Muscle layer of duodenum (tissue), 2 donors: ENCODE measurements around the gene S100A11.

ENCODE experiments used
- H3K27ac ChIP-seq: one replicate; pipeline ENCODE4 v1.7.0; 2013; ENCODE audit warnings: mild to moderate bottlenecking, low read length
- H3K27me3 ChIP-seq: one replicate; pipeline ENCODE4 v1.7.0; 2013; ENCODE audit warnings: low read depth, mild to moderate bottlenecking, control low read depth, low read length
- H3K36me3 ChIP-seq, 2 donors: one replicate each; pipeline ENCODE4 v1.7.0; 2013; ENCODE audit warnings: low read length in 2 of 2, control low read depth in 1 of 2, mild to moderate bottlenecking in 1 of 2; ENCODE audit not compliant: insufficient read depth in 2 of 2, control insufficient read depth in 1 of 2
- H3K4me1 ChIP-seq, 2 donors: one replicate each; pipeline ENCODE4 v1.7.0; 2013; ENCODE audit warnings: low read length in 2 of 2, mild to moderate bottlenecking in 2 of 2, control low read depth in 1 of 2, moderate library complexity in 1 of 2; ENCODE audit not compliant: insufficient read depth in 2 of 2, control insufficient read depth in 1 of 2
- H3K4me3 ChIP-seq, 2 donors: one replicate each; pipeline ENCODE4 v1.7.0; 2013; ENCODE audit warnings: low read length in 2 of 2, low read depth in 1 of 2, mild to moderate bottlenecking in 1 of 2
- H3K9me3 ChIP-seq, 2 donors: one replicate each; pipeline ENCODE4 v1.7.0; 2013; ENCODE audit warnings: low read length in 2 of 2, control low read depth in 1 of 2, mild to moderate bottlenecking in 1 of 2; ENCODE audit not compliant: control insufficient read depth in 1 of 2
- donor health status: healthy.

The S100A11 gene

DNA sequence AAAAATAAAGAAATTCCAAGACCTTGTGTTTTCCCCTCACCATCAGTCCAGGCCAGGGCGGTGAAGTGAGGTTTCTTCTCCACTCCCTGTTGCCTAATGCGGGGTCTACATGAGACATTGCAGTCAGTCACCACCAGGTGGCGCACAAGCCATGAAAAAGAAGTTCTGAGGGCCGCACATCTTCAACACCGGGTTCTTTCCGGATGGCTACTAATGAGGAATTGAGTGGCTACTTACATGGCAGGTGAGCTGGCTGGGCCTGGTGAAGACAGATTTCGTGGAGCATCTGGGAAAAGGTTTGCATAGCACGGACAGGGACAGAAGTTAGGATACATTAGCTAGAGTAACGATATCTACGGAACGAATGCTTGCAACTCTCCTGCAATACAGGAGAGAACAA, 15.8 kb upstream of the S100A11 start:
- Histone ChIP-seq H3K27me3 (peaks cover 6% of the 10 kb centered on the region), H3K4me3 (no peak overlapping the region), H3K4me1 (peaks cover 0 to 3% of the 10 kb centered on the region in 2 donors), H3K27ac (no peak overlapping the region), H3K9me3 (no peaks in the 10 kb centered on the region), H3K36me3 (no peaks in the 10 kb centered on the region)

DNA sequence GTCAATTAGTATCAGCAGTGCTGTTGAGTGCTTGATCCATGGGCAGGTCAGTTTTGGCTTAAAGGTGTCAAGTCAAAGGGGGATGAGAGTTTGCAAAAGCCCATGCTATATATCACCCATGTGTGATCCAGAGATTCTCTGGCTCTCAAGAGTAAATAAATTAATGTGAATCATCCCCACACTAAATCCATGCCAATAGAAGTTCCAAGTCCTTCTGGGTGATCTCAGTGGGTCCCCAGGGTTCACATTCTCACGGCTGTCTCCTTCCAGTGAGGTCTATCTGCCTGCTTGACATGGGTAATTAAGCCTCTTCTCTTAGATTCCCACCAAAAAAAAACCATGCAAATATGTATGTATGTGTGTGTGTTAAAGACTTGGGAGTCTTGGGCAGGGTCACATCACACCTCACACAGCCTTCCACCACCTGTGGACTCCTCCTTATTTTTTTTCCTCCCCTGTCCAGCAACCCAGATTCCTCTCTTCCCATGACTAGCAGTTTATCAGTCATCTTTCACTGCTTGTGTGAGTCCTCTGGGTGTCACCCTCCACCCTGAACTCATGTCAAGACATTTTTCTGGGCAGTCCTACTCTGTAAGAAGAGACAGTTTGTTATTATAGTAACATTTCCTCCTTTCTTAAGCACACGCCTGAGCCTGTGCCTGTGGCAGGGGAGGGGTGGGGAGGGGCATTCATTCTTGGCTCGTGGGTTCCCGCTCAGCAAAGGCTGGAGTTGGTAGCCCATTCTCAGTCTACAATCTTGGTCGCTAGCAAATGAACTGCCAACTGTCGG, 14.3 kb upstream of the S100A11 start:
- Histone ChIP-seq H3K36me3 (no peaks in the 10 kb centered on the region), H3K27me3 (peaks cover 6% of the 10 kb centered on the region), H3K9me3 (no peaks in the 10 kb centered on the region), H3K4me3 (no peak overlapping the region), H3K27ac (peak overlapping the region; percentile 40), H3K4me1 (peaks cover 0 to 10% of the 10 kb centered on the region in 2 donors)

DNA sequence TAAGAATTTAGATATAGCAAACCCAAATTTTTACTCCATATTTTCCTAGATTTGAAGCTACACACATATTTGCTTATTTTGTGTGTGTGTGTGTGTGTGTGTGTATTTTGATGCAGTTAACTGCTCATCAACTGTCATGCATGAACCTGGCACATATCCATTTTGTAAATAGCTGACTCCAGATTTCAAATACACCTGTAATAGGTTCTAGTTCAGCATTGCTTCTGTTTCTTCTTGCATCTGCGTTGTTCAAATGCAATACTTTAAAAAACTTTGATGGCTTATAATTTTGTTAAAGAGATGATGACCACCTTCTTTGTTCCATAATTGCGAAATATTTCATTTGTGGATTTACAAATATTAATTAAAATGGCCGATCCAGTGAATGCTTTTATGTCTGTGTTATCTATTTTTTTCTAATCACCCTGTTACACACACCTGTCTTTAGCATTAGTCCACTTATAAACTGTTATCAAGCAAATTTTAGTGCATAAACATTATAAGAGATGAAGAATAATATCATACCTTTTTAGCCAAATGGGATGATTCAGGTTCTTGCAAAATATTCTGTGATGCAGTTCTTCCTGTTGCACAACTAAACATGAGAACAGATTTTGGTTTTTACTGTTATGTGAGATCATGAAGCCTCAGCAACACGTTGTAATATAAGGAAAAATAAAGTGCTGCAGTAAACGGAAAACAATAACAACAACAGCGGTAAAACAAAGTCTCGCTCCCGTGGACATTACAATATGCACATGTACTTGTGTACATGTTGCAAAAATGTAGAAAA, 12.7 kb upstream of the S100A11 start:
- no peak overlapping the region for H3K27ac ChIP-seq
- peaks cover 6% of the 10 kb centered on the region for H3K27me3 ChIP-seq
- H3K4me1 ChIP-seq, result peaks cover 0 to 10% of the 10 kb centered on the region in 2 donors
- no peaks in the 10 kb centered on the region for H3K9me3 ChIP-seq
- no peaks in the 10 kb centered on the region for H3K36me3 ChIP-seq
- no peak overlapping the region for H3K4me3 ChIP-seq

DNA sequence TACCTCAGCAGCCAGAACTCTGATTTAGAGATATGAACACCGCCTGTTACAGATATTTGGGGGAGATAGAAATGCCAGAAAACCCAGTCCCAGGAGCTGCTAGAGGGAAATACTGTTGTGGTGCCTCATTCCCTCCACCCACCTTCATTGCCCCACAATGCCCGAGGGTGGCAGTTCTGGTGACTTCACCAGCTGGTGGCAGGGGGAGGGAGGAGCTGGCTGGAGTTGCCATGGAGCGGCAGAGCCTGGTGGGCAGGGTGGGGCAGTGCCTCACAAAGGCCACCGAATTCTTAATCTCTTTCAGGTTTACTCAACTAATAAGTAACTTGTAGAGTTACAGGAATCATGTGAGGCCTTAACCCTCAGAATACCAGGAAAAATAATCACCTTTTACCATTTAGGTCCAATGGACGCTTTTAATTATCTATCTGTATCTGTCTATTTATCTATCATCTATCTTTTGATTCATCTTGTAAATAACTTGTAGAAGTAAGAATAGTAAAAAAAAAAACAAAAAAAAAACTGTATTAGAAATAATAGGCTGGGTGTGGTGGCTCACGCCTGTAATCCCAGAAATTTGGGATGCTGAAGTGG, 11.7 kb upstream of the S100A11 start:
- H3K4me3 ChIP-seq, result peak overlapping the region in 1 of 2 donors; percentile 49
- no peaks in the 10 kb centered on the region for H3K36me3 ChIP-seq
- H3K27ac ChIP-seq, result peak overlapping the region; percentile 99
- H3K4me1 ChIP-seq, result peaks cover 0 to 10% of the 10 kb centered on the region in 2 donors
- H3K9me3 ChIP-seq, result no peaks in the 10 kb centered on the region
- peaks cover 6% of the 10 kb centered on the region for H3K27me3 ChIP-seq

DNA sequence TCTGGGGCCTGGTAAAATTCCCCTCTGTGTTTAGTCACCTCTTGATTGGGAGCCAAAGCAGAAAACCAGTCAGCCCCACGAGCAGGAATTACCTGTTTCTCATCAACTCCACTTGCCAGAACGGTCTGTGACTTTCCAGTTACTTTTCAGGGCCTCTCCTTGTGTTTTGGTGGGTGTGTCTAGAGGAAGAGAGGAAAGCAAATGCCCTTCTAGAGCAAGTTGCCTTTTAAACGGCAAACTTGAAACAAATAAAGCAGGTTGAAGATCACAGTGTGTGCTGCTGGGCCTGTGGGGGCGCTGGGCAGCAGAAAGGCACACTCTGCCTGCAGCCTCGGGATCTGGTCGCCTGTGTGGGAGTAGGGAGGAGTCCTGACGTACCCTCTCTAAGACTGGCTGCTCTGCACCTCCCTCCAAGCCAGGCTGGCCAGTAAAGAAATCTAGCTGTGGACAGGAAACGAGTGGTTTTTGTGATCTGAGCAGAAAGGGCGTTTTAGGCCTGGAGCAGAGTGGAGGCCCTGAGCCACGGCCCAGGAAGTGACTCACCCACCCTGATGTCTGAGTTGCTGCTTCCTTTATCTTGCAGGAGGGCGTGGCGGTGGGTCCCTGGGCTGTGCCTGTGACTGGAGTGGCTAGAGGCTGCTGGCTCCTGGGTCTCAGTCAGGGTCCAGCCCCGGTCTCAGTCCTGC, 11.1 kb upstream of the S100A11 start:
- Histone ChIP-seq H3K27me3 (no peaks in the 10 kb centered on the region), H3K9me3 (no peaks in the 10 kb centered on the region), H3K36me3 (no peaks in the 10 kb centered on the region), H3K4me3 (peak overlapping the region; percentile 48 to 49), H3K4me1 (peaks cover 0 to 10% of the 10 kb centered on the region in 2 donors), H3K27ac (peak overlapping the region; percentile 99)

DNA sequence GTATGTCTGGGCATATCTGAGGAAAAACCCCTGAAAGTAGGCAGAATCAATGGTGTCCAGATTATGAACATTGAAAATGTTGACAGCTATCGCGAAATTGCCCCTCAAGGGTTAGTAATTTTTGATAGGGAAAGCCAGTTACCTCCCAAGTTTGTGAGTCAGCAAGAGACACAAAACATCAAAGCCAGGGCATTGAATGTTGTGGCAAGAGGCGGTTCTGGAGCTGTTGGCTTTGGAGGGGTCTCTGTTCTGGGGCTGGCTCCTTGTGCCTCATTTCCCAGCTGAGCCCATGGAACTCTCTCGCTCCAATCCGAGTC, 10.6 kb upstream of the S100A11 start:
- H3K4me1 ChIP-seq, result peaks cover 0 to 10% of the 10 kb centered on the region in 2 donors
- peak overlapping the region; percentile 99 for H3K27ac ChIP-seq
- H3K27me3 ChIP-seq, result no peaks in the 10 kb centered on the region
- no peaks in the 10 kb centered on the region for H3K9me3 ChIP-seq
- no peaks in the 10 kb centered on the region for H3K36me3 ChIP-seq
- H3K4me3 ChIP-seq, result peak overlapping the region; percentile 48 to 49

DNA sequence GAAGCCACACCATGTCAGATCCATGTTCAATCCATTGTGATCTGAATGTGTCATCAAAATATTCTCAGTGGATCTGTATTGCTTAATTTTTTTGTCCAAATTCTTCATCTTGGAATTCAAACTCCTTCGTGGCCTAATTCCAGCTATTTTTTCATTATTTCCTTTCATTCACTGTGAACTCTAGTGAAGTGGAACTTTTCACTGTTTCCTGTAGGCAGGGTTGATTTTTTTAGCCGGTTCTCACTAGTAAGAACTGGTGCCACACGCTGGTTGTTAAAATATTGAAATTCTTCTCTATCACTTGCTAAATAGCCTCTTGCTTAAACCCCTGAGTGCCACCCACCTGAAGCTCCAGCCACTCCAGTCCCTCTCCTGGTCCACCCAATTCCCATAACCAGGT, 7.6 kb upstream of the S100A11 start:
- Histone ChIP-seq H3K27me3 (no peaks in the 10 kb centered on the region), H3K27ac (no peak overlapping the region), H3K9me3 (no peaks in the 10 kb centered on the region), H3K4me3 (no peak overlapping the region), H3K36me3 (no peaks in the 10 kb centered on the region), H3K4me1 (peaks cover 0 to 10% of the 10 kb centered on the region in 2 donors)

DNA sequence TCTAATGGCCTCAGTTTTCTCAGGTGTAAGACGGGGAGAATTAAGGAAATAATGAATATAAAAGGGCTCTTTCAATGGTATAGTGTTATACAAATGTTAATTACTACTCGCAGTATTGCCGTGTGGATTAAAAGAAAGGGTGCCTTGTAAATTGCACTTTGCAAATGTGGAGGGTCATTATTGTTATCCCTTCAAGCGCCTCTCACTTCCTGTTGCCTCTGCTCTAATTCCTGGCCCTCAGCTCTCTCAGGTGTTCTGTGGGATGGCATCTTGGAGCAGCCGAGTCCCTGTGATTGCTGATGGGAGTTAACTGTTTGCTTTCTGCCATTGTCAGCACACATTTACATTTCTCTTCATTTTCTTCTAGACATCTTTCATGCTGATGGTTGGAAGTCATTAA, 7.1 kb upstream of the S100A11 start:
- Histone ChIP-seq H3K4me3 (no peak overlapping the region), H3K4me1 (peaks cover 0 to 10% of the 10 kb centered on the region in 2 donors), H3K9me3 (no peaks in the 10 kb centered on the region), H3K27me3 (no peaks in the 10 kb centered on the region), H3K27ac (no peak overlapping the region), H3K36me3 (no peaks in the 10 kb centered on the region)

DNA sequence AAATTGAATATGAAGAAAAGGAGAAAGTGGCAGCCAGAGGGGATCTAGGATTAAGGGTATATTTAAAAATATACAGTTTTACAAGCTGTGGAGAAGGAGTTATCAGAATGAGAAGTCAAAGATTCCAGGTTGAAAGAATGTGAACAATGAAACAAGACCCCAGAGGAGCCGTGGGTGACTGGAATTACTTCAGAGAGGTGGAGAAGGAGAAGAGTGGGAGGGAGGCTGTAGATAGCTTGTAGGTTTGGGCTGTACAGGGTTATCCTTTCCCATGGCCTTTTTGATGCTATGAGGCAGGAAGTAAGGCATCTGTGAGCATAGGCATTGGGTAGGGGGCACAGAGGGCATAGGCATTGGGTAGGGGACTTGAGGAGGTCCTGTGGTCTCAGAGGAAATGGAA, 5.2 kb upstream of the S100A11 start:
- H3K27ac ChIP-seq, result no peak overlapping the region
- H3K36me3 ChIP-seq, result no peaks in the 10 kb centered on the region
- peaks cover 0 to 7% of the 10 kb centered on the region in 2 donors for H3K4me1 ChIP-seq
- H3K4me3 ChIP-seq, result no peak overlapping the region
- no peaks in the 10 kb centered on the region for H3K9me3 ChIP-seq
- H3K27me3 ChIP-seq, result no peaks in the 10 kb centered on the region

DNA sequence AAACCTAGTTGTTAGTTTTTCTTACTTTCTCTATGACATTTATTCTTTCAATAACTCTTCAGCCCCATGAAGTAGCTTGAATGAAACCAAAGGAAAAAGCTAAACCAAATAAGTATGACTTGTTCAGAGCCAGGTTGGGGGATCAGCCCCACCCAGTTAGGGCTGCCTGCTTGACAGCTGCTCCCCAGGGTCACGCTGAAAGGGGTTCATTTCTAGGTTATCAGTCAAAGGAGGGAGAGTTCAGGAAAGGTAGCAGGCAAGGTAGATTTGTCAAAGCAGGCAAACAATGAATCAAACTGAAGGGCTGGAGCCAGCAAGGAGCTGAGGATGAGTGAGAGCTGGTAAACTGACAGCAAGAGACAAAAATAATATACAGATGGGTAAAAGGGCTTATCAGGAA, 3.1 kb upstream of the S100A11 start:
- Histone ChIP-seq H3K4me3 (no peak overlapping the region), H3K36me3 (no peaks in the 10 kb centered on the region), H3K27me3 (no peaks in the 10 kb centered on the region), H3K9me3 (no peaks in the 10 kb centered on the region), H3K27ac (no peak overlapping the region), H3K4me1 (peaks cover 8 to 11% of the 10 kb centered on the region in 2 donors)

DNA sequence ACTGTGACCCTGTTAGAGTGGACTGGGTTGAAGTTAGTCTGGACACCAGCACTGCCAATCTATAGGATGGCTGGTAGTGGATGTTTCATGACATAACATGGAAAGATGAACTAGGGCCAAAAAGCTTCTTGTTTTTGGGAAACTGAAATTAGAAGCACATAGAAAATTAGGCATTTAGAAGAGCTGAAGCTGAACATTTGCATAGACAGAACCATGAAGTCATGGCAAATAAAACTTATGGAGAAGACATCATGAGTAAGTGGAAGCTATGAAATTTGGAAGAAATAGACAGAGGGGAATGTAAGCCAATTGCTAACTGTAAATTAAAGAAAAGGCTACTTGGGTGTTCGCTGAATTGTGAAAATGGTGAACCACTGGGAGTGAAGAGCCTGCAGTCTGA, 2.7 kb upstream of the S100A11 start:
- Histone ChIP-seq H3K4me3 (no peak overlapping the region), H3K9me3 (no peaks in the 10 kb centered on the region), H3K27ac (no peak overlapping the region), H3K36me3 (no peaks in the 10 kb centered on the region), H3K4me1 (peaks cover 12 to 15% of the 10 kb centered on the region in 2 donors), H3K27me3 (no peaks in the 10 kb centered on the region)
